GM12891 (cell line): ENCODE data around the gene PEAK1.

ENCODE experiments used
- DNase-seq: peaks from one replicate; pipeline ENCODE4 v3.0.0; 2011; ENCODE audit warnings: low spot score; ENCODE audit not compliant: insufficient read length
- FAIRE-seq: peaks from 2 replicates; lab custom pipeline; 2011; peaks lifted over from hg19 to GRCh38; lab: Jason Lieb, UNC
- PAX5 ChIP-seq: IDR thresholded peaks from 2 replicates; pipeline ENCODE4 v1.6.1; 2011; ENCODE audit warnings: low read length, moderate library complexity, mild to moderate bottlenecking; ENCODE audit not compliant: insufficient read depth, severe bottlenecking
- POLR2A ChIP-seq: IDR thresholded peaks from 2 replicates; pipeline ENCODE4 v1.6.1; 2011; ENCODE audit warnings: low read depth, low read length, control low read depth
- POLR2AphosphoS5 ChIP-seq: IDR thresholded peaks from 2 replicates; pipeline ENCODE4 v1.6.1; 2011; ENCODE audit warnings: low read depth, low read length, control low read depth
- POU2F2 ChIP-seq: IDR thresholded peaks from 2 replicates; pipeline ENCODE4 v1.6.1; 2011; ENCODE audit warnings: low read depth, mild to moderate bottlenecking, control low read depth, low read length, moderate library complexity
- SPI1 ChIP-seq: IDR thresholded peaks from 2 replicates; pipeline ENCODE4 v1.6.1; 2011; ENCODE audit warnings: low read depth, low read length, control low read depth
- TAF1 ChIP-seq: IDR thresholded peaks from 2 replicates; pipeline ENCODE4 v1.6.1; 2011; ENCODE audit warnings: low read depth, low read length, control low read depth

PEAK1 gene

DNA sequence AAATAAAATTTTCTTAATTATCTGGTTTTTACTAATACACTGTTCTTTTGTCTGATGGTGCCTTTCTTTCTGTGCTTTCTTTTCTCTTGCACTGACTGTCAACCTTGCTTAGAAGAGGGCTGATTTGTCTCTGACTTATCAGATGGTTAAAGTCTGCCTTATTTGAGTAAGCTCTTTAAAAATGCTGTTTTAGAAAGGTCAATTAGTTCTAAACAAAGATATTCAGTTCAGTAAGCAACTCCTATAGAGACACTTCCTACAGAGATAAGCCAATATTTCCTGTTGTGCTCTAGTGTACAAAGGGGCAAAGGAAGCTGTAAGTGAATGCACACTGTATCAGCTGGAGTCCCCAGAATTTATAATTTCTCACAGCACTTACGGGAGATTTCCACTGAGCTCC is 195.6 kb downstream of the PEAK1 start:
- FAIRE-seq (no peak), DNase-seq (no peak)
- TF ChIP-seq SPI1, result no peak
- TF ChIP-seq TAF1, result no peak
- no peak for TF ChIP-seq POLR2A
- TF ChIP-seq PAX5, result no peak
- no peak for TF ChIP-seq POLR2AphosphoS5
- no peak for TF ChIP-seq POU2F2

DNA sequence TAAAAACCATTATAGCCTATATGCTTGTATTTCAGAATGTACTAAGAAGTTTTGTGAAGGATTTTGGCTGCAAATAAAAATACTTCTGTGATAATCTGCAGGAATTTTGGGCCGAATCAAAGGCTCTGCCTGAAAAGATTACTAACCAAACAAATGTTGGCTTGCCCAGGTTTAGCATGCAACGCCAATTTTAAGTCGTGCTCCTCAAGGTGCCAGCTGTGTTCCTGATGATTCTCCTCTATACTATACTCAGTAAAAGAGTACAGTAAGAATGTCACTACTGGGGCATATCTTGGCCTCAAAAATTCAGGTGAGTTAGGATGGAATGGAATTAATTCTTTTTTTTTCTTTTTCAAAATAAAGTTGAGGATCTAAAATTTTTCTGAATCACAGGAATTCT is 198.2 kb downstream of the PEAK1 start:
- no peak for FAIRE-seq
- DNase-seq, result no peak
- no peak for TF ChIP-seq TAF1

DNA sequence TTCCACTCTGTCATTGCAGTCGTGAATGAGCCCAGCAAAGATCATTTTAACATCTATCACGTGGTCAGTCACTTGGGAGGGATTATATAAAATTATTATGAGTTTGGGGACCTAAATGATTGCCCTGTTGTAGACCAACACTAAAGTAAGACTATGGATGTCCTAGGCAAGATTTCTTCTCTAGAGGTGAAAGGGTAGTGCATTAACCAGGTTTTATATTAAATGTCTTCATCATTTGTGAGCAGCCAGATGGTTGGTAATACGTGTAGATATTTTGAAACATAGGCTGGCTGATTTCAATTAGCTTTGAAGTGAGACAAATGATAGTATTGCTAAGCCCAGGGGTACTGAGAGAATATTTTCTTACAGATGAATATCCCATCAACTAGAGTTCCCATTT is 198.7 kb downstream of the PEAK1 start:
- no peak for DNase-seq
- TF ChIP-seq POLR2AphosphoS5 (no peak), PAX5 (no peak), SPI1 (no peak), TAF1 (no peak), POLR2A (no peak), POU2F2 (no peak)
- no peak for FAIRE-seq

DNA sequence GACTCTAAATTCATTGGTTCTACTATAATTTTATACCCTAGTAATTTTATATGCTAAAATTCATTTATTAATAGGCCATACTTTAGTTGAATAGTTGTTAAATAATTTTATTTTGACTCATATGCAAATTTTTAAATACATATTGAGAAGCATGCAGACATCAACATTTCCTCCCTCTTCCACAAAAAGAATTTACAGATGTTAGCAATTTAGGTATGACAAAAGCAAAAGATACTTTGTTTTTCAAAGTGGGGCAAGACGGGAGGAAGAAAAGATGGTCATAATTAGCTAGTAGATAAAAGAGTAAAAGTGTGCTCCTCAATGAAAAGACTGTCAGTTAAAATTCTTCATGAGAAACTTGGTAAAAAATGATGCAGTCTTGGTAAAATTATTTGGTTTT is 200.1 kb downstream of the PEAK1 start:
- TF ChIP-seq TAF1 (no peak), POU2F2 (no peak), POLR2A (no peak), POLR2AphosphoS5 (no peak), PAX5 (no peak), SPI1 (no peak)
- DNase-seq (no peak), FAIRE-seq (no peak)

DNA sequence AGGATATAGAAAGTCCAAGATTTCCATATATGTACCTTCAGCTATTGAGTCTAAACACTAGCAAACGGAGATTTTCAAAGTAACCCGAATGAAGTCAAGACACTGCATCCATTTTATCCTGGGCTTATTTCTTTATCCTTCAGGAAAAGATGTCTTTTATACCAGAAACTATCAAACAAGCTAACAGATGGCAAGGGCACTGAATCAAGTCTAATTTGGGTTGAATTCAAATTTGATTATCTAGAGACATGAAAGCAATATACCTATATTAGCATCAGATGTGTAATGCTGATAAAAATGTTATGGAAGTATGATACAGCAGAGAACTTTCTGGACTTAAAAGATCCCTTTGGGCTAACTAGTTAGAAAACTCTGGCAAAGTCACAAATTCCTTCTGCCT is 210.7 kb downstream of the PEAK1 start:
- no peak for DNase-seq
- no peak for FAIRE-seq
- TF ChIP-seq POU2F2 (no peak), PAX5 (no peak), TAF1 (no peak), POLR2A (no peak), POLR2AphosphoS5 (no peak), SPI1 (no peak)

DNA sequence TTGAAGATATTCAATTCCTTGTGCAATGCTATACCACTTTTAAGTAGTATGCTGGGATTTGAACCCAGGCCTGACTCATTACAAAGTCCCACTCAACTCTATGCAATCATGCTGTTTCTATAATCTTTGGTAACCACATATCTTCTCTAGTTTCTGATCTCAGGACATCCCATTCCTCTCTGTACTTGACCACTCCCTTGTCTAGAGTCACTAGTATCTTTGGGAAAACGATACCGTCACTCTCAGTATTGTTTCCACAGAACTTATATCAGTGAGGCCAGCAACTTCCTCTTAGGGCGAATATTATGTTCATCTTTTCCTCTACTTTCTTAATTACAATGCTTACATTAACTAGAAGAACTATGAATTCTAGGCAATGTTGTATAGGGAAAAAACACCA is 211.7 kb downstream of the PEAK1 start:
- FAIRE-seq (peak; percentile 76), DNase-seq (no peak)
- TF ChIP-seq POLR2A (no peak), SPI1 (no peak), TAF1 (no peak)

DNA sequence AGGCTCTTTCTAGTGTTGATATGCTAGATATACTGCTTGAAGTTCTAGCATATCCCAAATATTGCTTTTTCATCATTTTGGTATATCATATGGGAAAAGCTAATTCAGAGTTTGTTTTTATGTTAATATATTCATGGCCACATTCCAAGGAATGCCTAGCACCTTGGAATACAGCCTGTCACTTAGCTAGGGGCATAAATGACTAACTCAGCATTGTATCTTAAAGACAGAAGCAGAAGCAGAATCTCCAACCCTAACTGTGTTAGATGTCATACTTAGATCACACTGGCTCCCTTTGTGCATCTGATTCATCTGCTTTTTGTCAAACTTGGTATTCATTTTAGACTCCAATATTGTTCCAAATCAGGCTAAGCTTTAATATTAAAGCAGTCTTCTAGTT is 218.2 kb downstream of the PEAK1 start:
- TF ChIP-seq TAF1 (no peak), POLR2A (no peak), PAX5 (no peak), POLR2AphosphoS5 (no peak), SPI1 (no peak), POU2F2 (no peak)
- no peak for FAIRE-seq
- no peak for DNase-seq

DNA sequence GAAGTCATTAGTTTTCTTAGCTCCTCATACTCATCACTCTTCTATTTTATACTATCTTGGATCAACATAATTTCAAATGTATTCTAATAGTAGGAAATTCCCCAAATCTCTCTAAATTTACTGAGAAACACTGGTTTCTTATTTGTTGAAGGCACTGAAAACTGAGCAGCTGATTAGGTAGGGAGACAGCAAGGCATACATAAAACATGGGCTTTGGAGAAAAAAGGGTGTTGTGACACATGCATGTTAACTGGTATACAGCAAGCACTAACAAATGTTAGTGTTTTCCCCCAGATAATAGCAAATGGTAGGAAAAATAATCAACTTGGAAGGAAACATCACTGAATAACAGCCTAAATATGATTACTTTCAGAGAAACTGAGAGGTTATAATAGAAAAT is 223.5 kb downstream of the PEAK1 start:
- FAIRE-seq (peak; percentile 9), DNase-seq (no peak)
- TF ChIP-seq POLR2AphosphoS5 (no peak), PAX5 (no peak), SPI1 (no peak), POLR2A (no peak), POU2F2 (no peak), TAF1 (no peak)

DNA sequence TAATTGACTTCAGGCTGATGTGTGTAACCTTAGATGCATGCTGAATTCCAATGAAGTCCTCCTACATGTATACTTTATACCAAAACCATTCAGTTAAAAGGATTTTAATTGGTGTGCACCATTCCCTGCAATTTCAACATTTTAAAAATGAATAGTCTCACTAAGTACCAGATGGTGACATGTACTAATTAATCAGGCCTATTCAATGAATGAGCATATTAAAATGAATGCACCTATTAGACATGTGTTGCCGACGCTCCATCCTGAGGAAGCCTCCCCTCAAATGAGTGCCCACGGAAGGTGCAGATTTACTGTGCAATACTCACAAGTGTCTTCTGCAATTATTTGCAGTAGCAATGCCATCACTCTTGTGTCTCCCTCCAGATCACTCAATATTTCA is 224.3 kb downstream of the PEAK1 start:
- FAIRE-seq (peak; percentile 40), DNase-seq (no peak)
- TF ChIP-seq SPI1 (no peak), PAX5 (no peak), POLR2AphosphoS5 (no peak), TAF1 (no peak)

DNA sequence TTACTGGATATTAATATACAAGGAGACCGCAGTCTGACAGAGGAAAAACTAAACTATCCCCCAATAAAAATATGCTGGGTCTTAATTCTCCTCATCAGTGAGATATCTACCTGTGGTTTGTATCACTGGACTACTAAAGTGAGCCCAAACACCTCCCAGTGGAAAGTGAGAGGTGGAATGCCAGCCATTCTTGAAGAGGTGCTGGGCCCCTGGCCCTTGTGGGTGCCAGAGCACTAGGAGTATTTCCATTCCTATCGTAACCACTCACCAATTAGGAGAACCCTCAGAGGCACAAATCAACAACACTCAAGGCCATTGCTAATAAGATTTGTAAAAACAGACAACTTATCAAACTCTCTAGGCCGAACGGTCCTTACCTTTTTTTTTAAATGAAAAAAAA is 227.5 kb downstream of the PEAK1 start:
- DNase-seq (no peak), FAIRE-seq (no peak)
- TF ChIP-seq POLR2AphosphoS5, result no peak
- TF ChIP-seq POLR2A, result no peak
- no peak for TF ChIP-seq PAX5
- TF ChIP-seq SPI1, result no peak
- TF ChIP-seq POU2F2, result no peak
- no peak for TF ChIP-seq TAF1

DNA sequence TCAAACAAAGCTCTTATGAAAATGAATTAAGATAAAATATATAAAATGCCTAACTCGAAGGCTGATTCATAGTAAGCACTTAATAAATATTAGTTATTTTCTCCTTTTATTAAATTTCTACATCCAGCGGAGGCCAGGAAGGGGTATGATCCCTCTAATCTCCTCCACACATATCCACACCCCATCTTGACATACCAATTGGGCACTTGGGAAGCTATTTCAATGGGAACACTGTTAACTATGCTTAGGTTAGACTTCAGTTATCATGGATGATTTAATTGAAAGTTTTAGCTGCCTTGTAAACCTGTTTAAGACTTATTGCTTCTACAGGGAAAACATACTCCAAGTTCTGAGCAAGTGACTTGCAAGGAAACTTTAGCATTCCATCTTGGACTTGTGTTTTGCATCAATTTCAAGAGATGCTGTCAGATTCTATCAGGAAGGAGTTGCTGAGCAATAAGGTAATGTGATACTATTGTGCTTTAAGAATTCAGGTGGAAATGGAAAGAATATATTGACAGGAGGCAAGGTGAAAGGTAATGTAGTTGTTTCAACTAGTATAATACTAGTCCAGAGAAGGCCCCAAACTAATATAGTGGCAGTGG is 228.6 kb downstream of the PEAK1 start:
- DNase-seq (no peak), FAIRE-seq (peak; percentile 47)
- no peak for TF ChIP-seq POLR2A
- TF ChIP-seq SPI1, result no peak
- no peak for TF ChIP-seq POU2F2
- no peak for TF ChIP-seq PAX5
- no peak for TF ChIP-seq TAF1
- no peak for TF ChIP-seq POLR2AphosphoS5

DNA sequence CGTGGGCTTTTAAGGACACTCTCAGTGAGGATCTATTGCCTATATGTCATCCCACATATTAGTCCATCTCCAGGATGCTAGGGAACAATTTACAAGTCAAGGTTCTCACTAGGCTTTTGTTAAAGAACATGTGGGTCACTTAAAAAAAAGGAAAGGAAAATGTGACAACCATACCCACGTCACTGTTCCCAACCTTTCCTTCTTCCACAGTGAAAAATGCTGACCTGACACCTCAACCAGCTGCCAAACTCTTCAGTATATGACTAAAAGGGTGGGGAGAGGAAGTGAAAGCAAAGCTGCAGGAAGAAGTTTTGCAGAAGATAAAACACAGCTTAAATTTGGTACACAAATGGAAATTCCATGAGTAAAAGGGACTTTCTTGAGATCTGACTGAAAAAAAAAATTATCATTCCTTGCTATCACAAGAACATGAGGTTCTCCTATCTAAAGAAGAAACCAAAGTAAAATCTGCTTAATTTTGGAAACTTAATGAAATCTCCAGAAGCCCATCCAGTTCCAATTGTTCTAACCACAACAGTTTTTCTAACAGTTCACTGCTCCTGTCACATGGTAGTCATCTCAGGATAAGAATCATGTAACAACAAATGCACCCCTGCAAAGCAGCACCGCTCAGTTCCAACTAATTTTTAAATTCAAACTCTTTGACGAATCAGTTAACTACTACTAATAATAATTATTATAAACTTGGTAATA is 232.0 kb downstream of the PEAK1 start:
- peak; percentile 83 for FAIRE-seq
- DNase-seq, result no peak
- TF ChIP-seq POLR2A (no peak), SPI1 (peak; percentile 99)
